Aorta (tissue), 5 donors: ENCODE results near the gene MLF2. TPM values are rescaled to one million over a fixed set of nuclear protein-coding genes. Genes with fewer than 3 reads are reported as not detected.
"Not testable (repeated sequence)": the region's sequence is repeated elsewhere in the genome, so short reads cannot be mapped to it uniquely, and the experiment has no call there.

Experiments
- ATAC-seq: fragments of 200-7000 bp; cut with Tn5 transposase; one replicate; pipeline ENCODE4 v1.9.1; 2022; ENCODE audit warnings: moderate library complexity; ENCODE audit not compliant: low FRiP score
- DNase-seq, 2 donors: peaks; one replicate each; pipeline ENCODE4 v3.0.0-alpha.2; 2020
- H3K27ac ChIP-seq, 2 donors: one replicate each; pipeline ENCODE4 v1.5.1; 2013; ENCODE audit warnings: low read length in 2 of 2, mild to moderate bottlenecking in 2 of 2, moderate library complexity in 2 of 2, control low read depth in 1 of 2, inconsistent platforms in 1 of 2, low read depth in 1 of 2
- H3K27me3 ChIP-seq, 2 donors: one replicate each; pipeline ENCODE4 v1.6.1; 2013; ENCODE audit warnings: control low read depth in 1 of 2, low read length in 1 of 2, mild to moderate bottlenecking in 1 of 2, moderate library complexity in 1 of 2; ENCODE audit not compliant: insufficient read depth in 2 of 2, control insufficient read depth in 1 of 2
- H3K36me3 ChIP-seq, 2 donors: one replicate each; pipeline ENCODE4 v1.6.1; 2013; ENCODE audit warnings: control low read depth in 1 of 2, low read length in 1 of 2, mild to moderate bottlenecking in 1 of 2; ENCODE audit not compliant: insufficient read depth in 2 of 2, control insufficient read depth in 1 of 2
- H3K4me1 ChIP-seq, 2 donors: one replicate each; pipeline ENCODE4 v1.6.1; 2013; ENCODE audit warnings: low read length in 2 of 2, control low read depth in 1 of 2, mild to moderate bottlenecking in 1 of 2, moderate library complexity in 1 of 2; ENCODE audit not compliant: insufficient read depth in 2 of 2, control insufficient read depth in 1 of 2
- H3K4me3 ChIP-seq, 2 donors: one replicate each; pipeline ENCODE4 v1.5.1; 2013; ENCODE audit warnings: low read length in 2 of 2, control low read depth in 1 of 2, mild to moderate bottlenecking in 1 of 2
- H3K9me3 ChIP-seq: one replicate; pipeline ENCODE4 v1.6.1; 2013; ENCODE audit warnings: mild to moderate bottlenecking, low read length; ENCODE audit not compliant: control insufficient read depth
- WGBS, 2 donors: extraction: QIAGEN DNeasy Blood & Tissue Kit; methylation state at CpG; one replicate each; pipeline ENCODE4 v1.1.7; 2013; 5-methylcytosine and 5-hydroxymethylcytosine counted together
- intact Hi-C, 2 donors: fragments of 100-400 bp; cut with DNase I; formaldehyde crosslinking; loops; one replicate each; pipeline versions ENCODE4 v1.14.2 to v1.15.0; 2022
- polyA plus RNA-seq, 2 donors: library from polyadenylated mRNA; stranded (reverse); fragments of 200-250 nt; gene quantifications; one replicate each; pipeline ENCODE4 v1.2.3, GENCODE V29; 2013
- total RNA-seq, 2 donors: library from RNA; stranded (reverse); fragmentation: NEBNext Ultra II Directional; extraction: Animal tissue kit (Norgen Biotek cat#: 25700); gene quantifications; one replicate each; pipeline ENCODE4 v1.2.1, GENCODE V29; 2021
- donor health status: healthy with polysubstance abuse.
- donor health status: Bipolar disorder and iron deficiency.
- donor health status: DM: no; HTN: no; CAD: no.
- donor health status: DM: no; HTN: no; CAD: no.
- donor health status: DM: yes; HTN: yes; CAD: no.

MLF2 gene
- total and polyA plus RNA-seq, 4 donors, result 110 to 144 (median 138) TPM

- intact Hi-C loops, result loop anchor here (2.0 to 5.0 kb wide), 2 partner anchors 27 to 76 kb away; partner anchors contain the start of gene P3H3 (in 2 of the 2)
- ATAC-seq (no peak), DNase-seq (peak in 1 of 2 donors; percentile 76)
- H3K9me3 ChIP-seq, result no peaks in the 10 kb centered on the region
- no peaks in the 10 kb centered on the region for H3K27me3 ChIP-seq
- no peaks in the 10 kb centered on the region for H3K4me1 ChIP-seq
- no peak overlapping the region for H3K4me3 ChIP-seq
- H3K27ac ChIP-seq, result peak overlapping the region in 1 of 2 donors; percentile 96
- WGBS, 2 donors, result 63 to 65% methylated on average over 7 of the region's 7 CpGs
- H3K36me3 ChIP-seq, result peaks cover 0 to 14% of the 10 kb centered on the region in 2 donors
Measured at GRCh38 chr12:6751767-6752166, 1.2 kb downstream of the MLF2 start.

- no peak overlapping the region for H3K4me3 ChIP-seq
- DNase-seq, result no peak
- 74 to 76% methylated on average over 4 of the region's 4 CpGs for WGBS, 2 donors
- peaks cover 0 to 14% of the 10 kb centered on the region in 2 donors for H3K36me3 ChIP-seq
- ATAC-seq, result no peak
- H3K4me1 ChIP-seq, result no peaks in the 10 kb centered on the region
- no peak overlapping the region for H3K27ac ChIP-seq
- intact Hi-C loops, result loop anchor here (5.0 kb wide), 1 partner anchor 77 kb away; the partner anchor contains the start of gene P3H3 (in 2 of the 2)
- H3K9me3 ChIP-seq, result no peaks in the 10 kb centered on the region
- no peaks in the 10 kb centered on the region for H3K27me3 ChIP-seq
Measured at GRCh38 chr12:6750506-6750905, 2.4 kb downstream of the MLF2 start.

GRCh38 chr12:6748761-6749160 lies 4.2 kb downstream of the MLF2 start:
- no peaks in the 10 kb centered on the region for H3K9me3 ChIP-seq
- H3K36me3 ChIP-seq, result peaks cover 0 to 14% of the 10 kb centered on the region in 2 donors
- H3K4me3 ChIP-seq, result no peak overlapping the region
- no peaks in the 10 kb centered on the region for H3K27me3 ChIP-seq
- intact Hi-C loops, result no loop called here
- 93 to 95% methylated on average over 28 of the region's 28 CpGs for WGBS, 2 donors
- no peak for DNase-seq
- no peak overlapping the region for H3K27ac ChIP-seq
- no peak for ATAC-seq
- H3K4me1 ChIP-seq, result no peaks in the 10 kb centered on the region

- DNase-seq, result no peak
- Histone ChIP-seq H3K27ac (no peak overlapping the region), H3K9me3 (no peaks in the 10 kb centered on the region), H3K4me3 (no peak overlapping the region), H3K4me1 (no peaks in the 10 kb centered on the region), H3K36me3 (peaks cover 0 to 14% of the 10 kb centered on the region in 2 donors), H3K27me3 (no peaks in the 10 kb centered on the region)
- intact Hi-C loops, result no loop called here
- WGBS, 2 donors, result 54 to 56% methylated on average over 4 of the region's 4 CpGs
- ATAC-seq, result no peak
Measured at GRCh38 chr12:6747216-6747615, 5.7 kb downstream of the MLF2 start.

GRCh38 chr12:6745741-6746525 lies 7.0 kb downstream of the MLF2 start:
- intact Hi-C loops, result no loop called here
- ATAC-seq (peak; percentile 20), DNase-seq (no peak)
- H3K4me3 ChIP-seq, result no peak overlapping the region
- H3K36me3 ChIP-seq, result peaks cover 0 to 14% of the 10 kb centered on the region in 2 donors
- no peaks in the 10 kb centered on the region for H3K4me1 ChIP-seq
- H3K27ac ChIP-seq, result no peak overlapping the region
- no peaks in the 10 kb centered on the region for H3K27me3 ChIP-seq
- H3K9me3 ChIP-seq, result no peaks in the 10 kb centered on the region
- WGBS, 2 donors, result 64 to 65% methylated on average over 12 to 13 of the region's 13 CpGs

- ATAC-seq, H3K9me3 ChIP-seq, intact Hi-C loops, H3K27me3 ChIP-seq, H3K4me1 ChIP-seq, H3K27ac ChIP-seq, DNase-seq, H3K4me3 ChIP-seq, H3K36me3 ChIP-seq: not testable (repeated sequence)
- WGBS, 2 donors, result 73 to 77% methylated on average over 7 of the region's 7 CpGs
Measured at GRCh38 chr12:6743300-6743699, 9.6 kb downstream of the MLF2 start.

- peaks cover 0 to 4% of the 10 kb centered on the region in 2 donors for H3K36me3 ChIP-seq
- no peak overlapping the region for H3K27ac ChIP-seq
- DNase-seq (no peak), ATAC-seq (no peak)
- 88 to 90% methylated on average over 3 of the region's 3 CpGs for WGBS, 2 donors
- intact Hi-C loops, result no loop called here
- no peaks in the 10 kb centered on the region for H3K4me1 ChIP-seq
- no peaks in the 10 kb centered on the region for H3K27me3 ChIP-seq
- no peak overlapping the region for H3K4me3 ChIP-seq
- H3K9me3 ChIP-seq, result no peaks in the 10 kb centered on the region
Measured at GRCh38 chr12:6742834-6743233, 10.1 kb downstream of the MLF2 start.

- WGBS, 2 donors, result 81 to 84% methylated on average over 11 to 12 of the region's 12 CpGs
- H3K27me3 ChIP-seq, result not testable (repeated sequence)
Measured at GRCh38 chr12:6742080-6742479, 10.9 kb downstream of the MLF2 start.

GRCh38 chr12:6736754-6737153 lies 16.2 kb downstream of the MLF2 start:
- no peak for DNase-seq
- intact Hi-C loops, result loop anchor here (5.0 kb wide), 1 partner anchor 41 kb away; no protein-coding TSS in a partner anchor
- no peak overlapping the region for H3K4me3 ChIP-seq
- no peak overlapping the region for H3K27ac ChIP-seq
- no peaks in the 10 kb centered on the region for H3K27me3 ChIP-seq
- H3K4me1 ChIP-seq, result no peaks in the 10 kb centered on the region
- H3K36me3 ChIP-seq, result peaks cover 0 to 1% of the 10 kb centered on the region in 2 donors
- no peak for ATAC-seq
- 94 to 96% methylated on average over 5 of the region's 5 CpGs for WGBS, 2 donors
- H3K9me3 ChIP-seq, result no peaks in the 10 kb centered on the region

More at GRCh38 chr12:6742080-6742479, 10.9 kb downstream of the MLF2 start:
- intact Hi-C loops, DNase-seq, H3K4me1 ChIP-seq, H3K36me3 ChIP-seq, H3K27ac ChIP-seq, H3K4me3 ChIP-seq, H3K9me3 ChIP-seq, ATAC-seq: not testable (repeated sequence)
